ENCODE results near the gene PIKFYVE. TPM values are rescaled to one million over a fixed set of nuclear protein-coding genes. Genes with fewer than 3 reads are reported as not detected.
"Not testable (repeated sequence)": the region's sequence is repeated elsewhere in the genome, so short reads cannot be mapped to it uniquely, and the experiment has no call there.

PIKFYVE gene
- total RNA-seq, 1 experiment from 2014 or later: 32.1 TPM

DNA sequence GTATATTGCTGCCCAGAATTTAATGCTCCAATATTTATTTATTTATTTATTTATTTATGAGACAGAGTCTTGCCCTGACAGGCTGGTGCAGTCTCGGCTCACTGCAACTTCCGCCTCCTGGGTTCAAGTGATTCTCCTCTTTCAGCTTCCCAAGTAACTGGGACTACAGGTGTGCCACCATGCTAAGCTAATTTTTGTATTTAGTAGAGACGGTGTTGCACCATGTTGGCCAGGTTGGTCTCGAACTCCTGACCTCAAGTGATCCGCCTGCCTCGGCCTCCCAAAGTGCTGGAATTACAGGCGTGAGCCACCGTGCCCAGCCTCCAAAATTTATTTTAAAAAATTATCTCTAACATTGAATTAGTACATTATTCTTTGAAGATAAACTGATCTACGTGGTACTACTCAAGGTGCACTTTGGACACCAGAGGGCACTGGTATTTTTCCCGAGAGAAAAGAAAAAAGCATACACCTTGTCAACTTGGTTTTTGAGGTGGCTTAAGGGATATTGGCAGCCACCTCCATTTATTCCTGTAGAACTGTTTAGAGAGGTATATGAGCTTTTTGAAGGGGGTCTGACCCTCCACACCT lies 9.8 kb upstream of the PIKFYVE start:
- Histone ChIP-seq H3K36me3 (ENCODE audit: insufficient read depth, low read length, poor library complexity, severe bottlenecking) (peaks cover 24% of the 10 kb centered on the region), H3K27me3 (replicated peaks; ENCODE audit: insufficient read depth, low read depth, low read length, poor library complexity) (no peaks in the 10 kb centered on the region), H3K4me3 (ENCODE audit: low read depth, low read length, poor library complexity, severe bottlenecking) (no peak overlapping the region), H3K27ac (ENCODE audit: low read depth, low read length, poor library complexity, severe bottlenecking) (no peak overlapping the region), H3K9me3 (ENCODE audit: low read depth, low read length, poor library complexity, severe bottlenecking) (no peaks in the 10 kb centered on the region), H3K4me1 (ENCODE audit: insufficient read depth, low read length, poor library complexity, severe bottlenecking) (peaks cover 10% of the 10 kb centered on the region)
- TF ChIP-seq CTCF (conservative IDR thresholded peaks at IDR 0.05; ENCODE audit: low read depth, low read length) (peak; percentile 26; the same call in 1 of the 2 replicates), EZH2 (IDR thresholded peaks at IDR 0.05; ENCODE audit: borderline replicate concordance, low read depth, low read length, poor library complexity, severe bottlenecking) (no peak)
- intact Hi-C loops (cut with micrococcal nuclease; ENCODE audit: unreplicated experiment): loop anchor here (10.0 kb wide), 1 partner anchor 511 kb away; no protein-coding TSS in a partner anchor
- POLR2A ChIA-PET (ENCODE audit: low non-redundant PET): no interaction called here
- BruUV-seq (replicated peaks): no TSS peak
- DNase-seq (ENCODE audit: low spot score): no peak
- CTCF ChIA-PET: no interaction called here

- POLR2A ChIA-PET (ENCODE audit: low non-redundant PET); H3K27ac ChIP-seq (ENCODE audit: low read depth, low read length, poor library complexity, severe bottlenecking); H3K9me3 ChIP-seq (ENCODE audit: low read depth, low read length, poor library complexity, severe bottlenecking); DNase-seq (ENCODE audit: low spot score); H3K27me3 ChIP-seq (replicated peaks; ENCODE audit: insufficient read depth, low read depth, low read length, poor library complexity); BruUV-seq (replicated peaks); H3K4me3 ChIP-seq (ENCODE audit: low read depth, low read length, poor library complexity, severe bottlenecking); CTCF ChIA-PET; H3K4me1 ChIP-seq (ENCODE audit: insufficient read depth, low read length, poor library complexity, severe bottlenecking): not testable (repeated sequence)
- H3K36me3 ChIP-seq (ENCODE audit: insufficient read depth, low read length, poor library complexity, severe bottlenecking): peaks cover 15% of the 10 kb centered on the region
- intact Hi-C loops (cut with micrococcal nuclease; ENCODE audit: unreplicated experiment): loop anchor here (10.0 kb wide), 1 partner anchor 512 kb away; no protein-coding TSS in a partner anchor
These were observed 8.9 kb upstream of the PIKFYVE start for GRCh38 chr2:208256849-208257813.

DNA sequence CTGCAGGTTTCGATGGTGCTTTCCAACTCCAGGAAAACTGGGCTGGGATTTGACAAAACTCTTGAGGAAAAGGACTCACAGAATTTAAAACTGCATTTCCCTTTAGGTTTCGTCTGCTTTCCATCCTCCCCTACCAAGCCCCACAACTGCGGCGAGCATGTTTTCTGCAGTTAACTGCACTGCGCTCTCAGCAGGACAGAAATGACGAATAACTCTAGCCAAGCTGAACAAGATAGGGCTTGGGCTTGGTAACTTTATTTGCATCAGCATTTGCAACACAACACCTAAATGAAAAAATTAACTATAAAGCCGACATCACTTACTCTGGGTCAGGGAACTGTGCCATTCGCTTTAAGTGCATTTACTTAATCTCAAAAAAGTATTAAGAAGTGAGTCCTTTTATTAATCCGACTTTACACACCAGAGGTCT lies 669 bp upstream of the PIKFYVE start:
- no peak for TF ChIP-seq CTCF (conservative IDR thresholded peaks at IDR 0.05; ENCODE audit: low read depth, low read length)
- TF ChIP-seq EZH2 (IDR thresholded peaks at IDR 0.05; ENCODE audit: borderline replicate concordance, low read depth, low read length, poor library complexity, severe bottlenecking): no peak
- POLR2A ChIA-PET (ENCODE audit: low non-redundant PET): no interaction called here
- BruUV-seq (replicated peaks): TSS peak; percentile 93

More for the DNA sequence above, 669 bp upstream of the PIKFYVE start:
- H3K4me3 ChIP-seq (ENCODE audit: low read depth, low read length, poor library complexity, severe bottlenecking): peak overlapping the region; percentile 86
- peaks cover 7% of the 10 kb centered on the region for H3K9me3 ChIP-seq (ENCODE audit: low read depth, low read length, poor library complexity, severe bottlenecking)
- CTCF ChIA-PET: interaction anchor here (0.9 kb wide), 1 partner anchor 10 kb away, joined by 3 read pairs; the partner anchor contains the start of gene IDH1
- DNase-seq (ENCODE audit: low spot score): peak; percentile 66
- intact Hi-C loops (cut with micrococcal nuclease; ENCODE audit: unreplicated experiment): loop anchor here (10.0 kb wide), 1 partner anchor 641 kb away; the partner anchor contains the start of gene METTL21A
- no peaks in the 10 kb centered on the region for H3K27me3 ChIP-seq (replicated peaks; ENCODE audit: insufficient read depth, low read depth, low read length, poor library complexity)
- peak overlapping the region; percentile 89 for H3K27ac ChIP-seq (ENCODE audit: low read depth, low read length, poor library complexity, severe bottlenecking)
- peaks cover 17% of the 10 kb centered on the region for H3K4me1 ChIP-seq (ENCODE audit: insufficient read depth, low read length, poor library complexity, severe bottlenecking)
- no peaks in the 10 kb centered on the region for H3K36me3 ChIP-seq (ENCODE audit: insufficient read depth, low read length, poor library complexity, severe bottlenecking)

Data from A673 (cell line).